Activated CD8-positive, alpha-beta memory T cell treated with anti-CD3 and anti-CD28 coated beads, Interleukin-2, amount 10 ng/mL, durations not matched to agents 7 days and 5 days (primary cell): ENCODE results near the gene HMCN1. TPM values are rescaled to one million over a fixed set of nuclear protein-coding genes. Genes with fewer than 3 reads are reported as not detected.

Source experiments
- ATAC-seq: fragments of 150-1000 bp; cut with Tn5 transposase; one replicate; pipeline ENCODE4 v1.10.0; 2021; ENCODE audit warnings: moderate library complexity
- CTCF ChIA-PET: fragments of 350-600 bp; sonication (Branson Sonifier 250); formaldehyde crosslinking; loops from one replicate; lab custom pipeline; 2021; ENCODE audit warnings: antibody characterized with exemption; lab: Charles Lee
- DNase-seq: peaks from one replicate; pipeline ENCODE4 v3.0.0-alpha.2; 2020
- H3K27ac Mint-ChIP-seq: one replicate; pipeline ENCODE4 v1.8.0; 2021; ENCODE audit warnings: mild to moderate bottlenecking, mixed read lengths
- H3K27me3 Mint-ChIP-seq: one replicate; pipeline ENCODE4 v1.8.0; 2021; ENCODE audit warnings: mixed read lengths
- H3K36me3 Mint-ChIP-seq: one replicate; pipeline ENCODE4 v1.8.0; 2021; ENCODE audit warnings: mild to moderate bottlenecking, mixed read lengths
- H3K4me1 Mint-ChIP-seq: one replicate; pipeline ENCODE4 v1.8.0; 2021; ENCODE audit warnings: mixed read lengths
- H3K4me3 Mint-ChIP-seq: one replicate; pipeline ENCODE4 v1.8.0; 2021; ENCODE audit warnings: mild to moderate bottlenecking, moderate library complexity, mixed read lengths
- H3K9me3 Mint-ChIP-seq: one replicate; pipeline ENCODE4 v1.8.0; 2022; ENCODE audit warnings: low read depth, mixed read lengths
- total RNA-seq, 2 experiments: library from RNA; stranded (reverse); gene quantifications; one replicate each; pipeline ENCODE4 v1.2.3, GENCODE V29; 2021

The HMCN1 gene
- total RNA-seq, 2 experiments from 2014 or later: 0.06 to 0.28 TPM

GRCh38 chr1:185821612-185822385 lies 87.6 kb downstream of the HMCN1 start:
- no peak for ATAC-seq
- CTCF ChIA-PET: interaction anchor here (1.1 kb wide), 1 partner anchor 15 kb away, joined by 3 read pairs; no protein-coding TSS in a partner anchor
- no peaks in the 10 kb centered on the region for H3K36me3 Mint-ChIP-seq
- peaks cover 10% of the 10 kb centered on the region for H3K27me3 Mint-ChIP-seq
- no peak overlapping the region for H3K4me3 Mint-ChIP-seq
- H3K27ac Mint-ChIP-seq: no peak overlapping the region
- H3K9me3 Mint-ChIP-seq: no peaks in the 10 kb centered on the region
- H3K4me1 Mint-ChIP-seq: no peaks in the 10 kb centered on the region
- no peak for DNase-seq

DNA sequence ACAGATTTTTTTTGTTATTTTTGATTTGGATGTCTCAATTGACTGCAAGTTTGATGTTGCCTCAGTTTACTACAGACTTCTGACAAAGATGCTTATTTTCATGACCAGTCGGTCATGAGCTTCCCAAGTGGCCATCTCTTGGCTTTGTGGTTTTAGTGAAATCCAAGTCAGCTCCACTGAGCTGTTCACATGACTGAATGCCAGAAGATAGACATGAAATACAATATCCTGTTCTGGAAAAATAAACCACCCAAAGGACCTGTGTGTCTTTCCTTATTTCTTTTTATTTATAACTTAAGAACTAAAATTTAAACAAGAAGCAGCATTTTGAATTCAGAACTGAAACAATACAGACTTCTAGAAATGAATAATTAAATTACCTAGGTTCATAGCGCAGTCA lies 89.3 kb downstream of the HMCN1 start:
- Mint-ChIP-seq H3K36me3 (no peaks in the 10 kb centered on the region), H3K4me1 (no peaks in the 10 kb centered on the region), H3K27me3 (peaks cover 10% of the 10 kb centered on the region), H3K27ac (no peak overlapping the region), H3K4me3 (no peak overlapping the region), H3K9me3 (no peaks in the 10 kb centered on the region)
- CTCF ChIA-PET: no interaction called here
- DNase-seq (no peak), ATAC-seq (no peak)

DNA sequence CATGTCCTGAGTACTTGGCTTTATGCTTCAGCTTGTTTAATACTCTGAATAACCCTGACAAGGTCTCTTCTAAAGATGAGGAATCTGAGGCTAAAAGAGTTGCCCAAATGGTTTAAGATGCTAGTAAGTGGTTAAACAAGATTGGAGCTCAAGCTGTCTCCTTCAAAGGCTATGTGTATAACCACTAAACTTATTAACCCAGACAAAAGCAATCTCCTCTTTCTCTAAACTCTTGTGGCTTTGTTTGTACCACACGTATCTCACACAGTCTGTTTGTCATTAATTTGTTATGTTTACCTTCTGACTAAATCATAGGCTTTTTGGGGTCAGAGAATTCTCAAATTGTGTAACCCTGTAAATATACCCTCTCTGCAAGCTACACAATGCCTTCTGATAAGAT lies 89.9 kb downstream of the HMCN1 start:
- Mint-ChIP-seq H3K4me3 (no peak overlapping the region), H3K36me3 (no peaks in the 10 kb centered on the region), H3K27ac (no peak overlapping the region), H3K4me1 (no peaks in the 10 kb centered on the region), H3K27me3 (peaks cover 9% of the 10 kb centered on the region), H3K9me3 (no peaks in the 10 kb centered on the region)
- CTCF ChIA-PET: no interaction called here
- ATAC-seq (no peak), DNase-seq (no peak)

- Mint-ChIP-seq H3K27me3 (peaks cover 14% of the 10 kb centered on the region), H3K27ac (no peak overlapping the region), H3K4me1 (no peaks in the 10 kb centered on the region), H3K36me3 (no peaks in the 10 kb centered on the region), H3K4me3 (no peak overlapping the region), H3K9me3 (no peaks in the 10 kb centered on the region)
- CTCF ChIA-PET: no interaction called here
- DNase-seq (no peak), ATAC-seq (no peak)
Observed at GRCh38 chr1:185825556-185825955, 91.4 kb downstream of the HMCN1 start.

GRCh38 chr1:185834371-185834905 lies 100.2 kb downstream of the HMCN1 start:
- CTCF ChIA-PET: no interaction called here
- ATAC-seq (no peak), DNase-seq (no peak)
- Mint-ChIP-seq H3K9me3 (no peaks in the 10 kb centered on the region), H3K36me3 (no peaks in the 10 kb centered on the region), H3K27ac (no peak overlapping the region), H3K4me1 (no peaks in the 10 kb centered on the region), H3K4me3 (no peak overlapping the region), H3K27me3 (peaks cover 12% of the 10 kb centered on the region)

DNA sequence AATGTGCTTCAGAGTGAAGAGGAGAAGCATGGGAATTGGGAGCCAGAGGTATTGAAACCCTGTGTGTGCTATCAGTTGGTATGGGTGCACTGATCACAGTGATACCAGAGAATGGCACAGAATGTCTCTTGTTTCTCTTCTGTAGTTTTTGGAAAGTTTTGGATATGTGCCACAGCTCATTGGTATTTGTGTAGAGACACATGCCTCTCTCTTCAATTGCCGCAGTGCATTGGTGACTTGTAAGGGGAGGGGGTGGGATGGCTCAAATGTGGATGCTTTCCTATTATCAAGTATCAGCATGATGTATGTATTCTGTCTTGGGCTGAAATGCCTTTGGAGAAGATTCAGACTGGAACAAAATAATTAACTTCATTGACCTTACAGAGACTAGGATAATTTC lies 101.0 kb downstream of the HMCN1 start:
- Mint-ChIP-seq H3K27ac (no peak overlapping the region), H3K4me1 (no peaks in the 10 kb centered on the region), H3K36me3 (no peaks in the 10 kb centered on the region), H3K9me3 (no peaks in the 10 kb centered on the region), H3K4me3 (no peak overlapping the region), H3K27me3 (peaks cover 7% of the 10 kb centered on the region)
- DNase-seq: no peak
- no peak for ATAC-seq
- CTCF ChIA-PET: no interaction called here

GRCh38 chr1:185837711-185838110 lies 103.5 kb downstream of the HMCN1 start:
- Mint-ChIP-seq H3K4me1 (no peaks in the 10 kb centered on the region), H3K4me3 (no peak overlapping the region), H3K27me3 (peaks cover 3% of the 10 kb centered on the region), H3K27ac (no peak overlapping the region), H3K36me3 (no peaks in the 10 kb centered on the region), H3K9me3 (no peaks in the 10 kb centered on the region)
- CTCF ChIA-PET: no interaction called here
- DNase-seq: no peak
- no peak for ATAC-seq

GRCh38 chr1:185838111-185838510 lies 103.9 kb downstream of the HMCN1 start:
- peaks cover under 1% of the 10 kb centered on the region for H3K27me3 Mint-ChIP-seq
- H3K4me3 Mint-ChIP-seq: no peak overlapping the region
- ATAC-seq (no peak), DNase-seq (no peak)
- no peaks in the 10 kb centered on the region for H3K9me3 Mint-ChIP-seq
- CTCF ChIA-PET: no interaction called here
- H3K4me1 Mint-ChIP-seq: no peaks in the 10 kb centered on the region
- no peak overlapping the region for H3K27ac Mint-ChIP-seq
- no peaks in the 10 kb centered on the region for H3K36me3 Mint-ChIP-seq

- CTCF ChIA-PET: no interaction called here
- Mint-ChIP-seq H3K9me3 (no peaks in the 10 kb centered on the region), H3K27ac (no peak overlapping the region), H3K27me3 (no peaks in the 10 kb centered on the region), H3K36me3 (no peaks in the 10 kb centered on the region), H3K4me1 (no peaks in the 10 kb centered on the region), H3K4me3 (no peak overlapping the region)
- DNase-seq (no peak), ATAC-seq (no peak)
Observed at GRCh38 chr1:185840880-185841279, 106.7 kb downstream of the HMCN1 start.

GRCh38 chr1:185843297-185843869 lies 109.2 kb downstream of the HMCN1 start:
- CTCF ChIA-PET: no interaction called here

GRCh38 chr1:185843986-185844385 lies 109.8 kb downstream of the HMCN1 start:
- CTCF ChIA-PET: no interaction called here
- H3K36me3 Mint-ChIP-seq: no peaks in the 10 kb centered on the region
- ATAC-seq: no peak
- H3K4me3 Mint-ChIP-seq: no peak overlapping the region
- H3K9me3 Mint-ChIP-seq: no peaks in the 10 kb centered on the region
- H3K27ac Mint-ChIP-seq: no peak overlapping the region
- no peaks in the 10 kb centered on the region for H3K4me1 Mint-ChIP-seq
- no peak for DNase-seq
- no peaks in the 10 kb centered on the region for H3K27me3 Mint-ChIP-seq

More at GRCh38 chr1:185843297-185843869, 109.2 kb downstream of the HMCN1 start:
- H3K36me3 Mint-ChIP-seq: no peaks in the 10 kb centered on the region
- no peak for ATAC-seq
- DNase-seq: no peak
- no peaks in the 10 kb centered on the region for H3K27me3 Mint-ChIP-seq
- no peak overlapping the region for H3K4me3 Mint-ChIP-seq
- no peaks in the 10 kb centered on the region for H3K9me3 Mint-ChIP-seq
- no peaks in the 10 kb centered on the region for H3K4me1 Mint-ChIP-seq
- H3K27ac Mint-ChIP-seq: no peak overlapping the region

GRCh38 chr1:185846672-185847444 lies 112.7 kb downstream of the HMCN1 start:
- H3K9me3 Mint-ChIP-seq: no peaks in the 10 kb centered on the region
- CTCF ChIA-PET: no interaction called here
- no peaks in the 10 kb centered on the region for H3K36me3 Mint-ChIP-seq
- H3K27me3 Mint-ChIP-seq: no peaks in the 10 kb centered on the region
- H3K27ac Mint-ChIP-seq: no peak overlapping the region
- H3K4me1 Mint-ChIP-seq: no peaks in the 10 kb centered on the region
- no peak overlapping the region for H3K4me3 Mint-ChIP-seq
- no peak for DNase-seq
- ATAC-seq: no peak

- Mint-ChIP-seq H3K27me3 (peaks cover 5% of the 10 kb centered on the region), H3K9me3 (no peaks in the 10 kb centered on the region), H3K4me1 (no peaks in the 10 kb centered on the region), H3K27ac (no peak overlapping the region), H3K4me3 (no peak overlapping the region), H3K36me3 (no peaks in the 10 kb centered on the region)
- DNase-seq (no peak), ATAC-seq (no peak)
- CTCF ChIA-PET: no interaction called here
Observed at GRCh38 chr1:185849014-185849413, 114.8 kb downstream of the HMCN1 start.
